DND-41 (cell line): ENCODE data around the gene KRT4.

Experiments
- ATAC-seq: fragments of 200-7000 bp; cut with Tn5 transposase; 3 replicates; pipeline ENCODE4 v1.9.1; 2021; ENCODE audit warnings: low read depth; ENCODE audit not compliant: insufficient read depth
- DNase-seq: peaks from one replicate; pipeline ENCODE4 v3.0.0-alpha.2; 2020
- H2AFZ ChIP-seq: 2 replicates; pipeline ENCODE4 v1.6.0; 2012; ENCODE audit warnings: low read depth, low read length
- H3K27ac ChIP-seq: 2 replicates; pipeline ENCODE4 v1.5.1; 2012; ENCODE audit warnings: low read length, inconsistent platforms
- H3K27me3 ChIP-seq: fragments of 200-600 bp; sonication (generic); 2 replicates; pipeline ENCODE4 v1.6.0; 2012; ENCODE audit warnings: low read length, mild to moderate bottlenecking, inconsistent platforms; ENCODE audit not compliant: insufficient read depth, poor library complexity
- H3K36me3 ChIP-seq: 2 replicates; pipeline ENCODE4 v1.5.1; 2012; ENCODE audit warnings: low read length, inconsistent platforms; ENCODE audit not compliant: insufficient read depth
- H3K4me1 ChIP-seq: 2 replicates; pipeline ENCODE4 v1.5.1; 2012; ENCODE audit warnings: mild to moderate bottlenecking, low read length; ENCODE audit not compliant: insufficient read depth
- H3K4me2 ChIP-seq: 2 replicates; pipeline ENCODE4 v1.6.0; 2012; ENCODE audit warnings: mild to moderate bottlenecking, moderate library complexity, low read length, inconsistent platforms; ENCODE audit not compliant: insufficient read depth
- H3K4me3 ChIP-seq, 2 experiments: fragments of 200-600 bp in 1 of 2; shearing (Covaris generic) in 1 of 2; 2 replicates each; pipeline ENCODE4 v1.5.1; 2012 to 2016; ENCODE audit warnings: inconsistent platforms in 2 of 2, low read length in 2 of 2, mild to moderate bottlenecking in 2 of 2, low read depth in 1 of 2, moderate library complexity in 1 of 2
- H3K79me2 ChIP-seq: 2 replicates; pipeline ENCODE4 v1.6.0; 2012; ENCODE audit warnings: low read length, inconsistent platforms; ENCODE audit not compliant: insufficient read depth
- H3K9ac ChIP-seq: 2 replicates; pipeline ENCODE4 v1.6.0; 2012; ENCODE audit warnings: low read depth, mild to moderate bottlenecking, inconsistent platforms, low read length, moderate library complexity
- H3K9me3 ChIP-seq: 2 replicates; pipeline ENCODE4 v1.5.1; 2012; ENCODE audit warnings: low read length, moderate library complexity, mild to moderate bottlenecking, inconsistent platforms; ENCODE audit not compliant: insufficient read depth, severe bottlenecking
- H4K20me1 ChIP-seq: 2 replicates; pipeline ENCODE4 v1.6.0; 2012; ENCODE audit warnings: low read length; ENCODE audit not compliant: insufficient read depth
- CTCF ChIP-seq: IDR thresholded peaks from 2 replicates; pipeline ENCODE4 v1.5.1; 2012; ENCODE audit warnings: borderline replicate concordance, low read length, moderate library complexity, mild to moderate bottlenecking; ENCODE audit not compliant: poor library complexity, severe bottlenecking; ENCODE audit errors: extremely low read depth
- EZH2 ChIP-seq: IDR thresholded peaks from 3 replicates; pipeline ENCODE4 v1.6.1; 2012; ENCODE audit warnings: borderline replicate concordance, low read depth, mild to moderate bottlenecking, moderate library complexity, low read length, inconsistent platforms; ENCODE audit not compliant: severe bottlenecking

Gene KRT4

GRCh38 chr12:52836491-52837412 is 22.8 kb upstream of the KRT4 start:
- TF ChIP-seq EZH2 (no peak), CTCF (no peak)
- DNase-seq = no peak
- Histone ChIP-seq H3K27me3 (peaks cover 23% of the 10 kb centered on the region), H3K4me1 (no peaks in the 10 kb centered on the region), H3K4me2 (no peak overlapping the region), H3K79me2 (no peaks in the 10 kb centered on the region), H3K27ac (no peak overlapping the region), H4K20me1 (peaks cover 4% of the 10 kb centered on the region), H2AFZ (no peak overlapping the region), H3K4me3 (no peak overlapping the region), H3K36me3 (no peaks in the 10 kb centered on the region), H3K9me3 (no peaks in the 10 kb centered on the region), H3K9ac (no peak overlapping the region)
- no peak for ATAC-seq

- TF ChIP-seq EZH2 = no peak
- no peak for TF ChIP-seq CTCF
- Histone ChIP-seq H3K4me1 (no peaks in the 10 kb centered on the region), H3K36me3 (no peaks in the 10 kb centered on the region), H3K4me3 (no peak overlapping the region), H3K9me3 (no peaks in the 10 kb centered on the region), H3K9ac (no peak overlapping the region), H3K27ac (no peak overlapping the region), H3K4me2 (no peak overlapping the region), H4K20me1 (peaks cover 4% of the 10 kb centered on the region), H2AFZ (no peak overlapping the region), H3K79me2 (no peaks in the 10 kb centered on the region), H3K27me3 (peaks cover 23% of the 10 kb centered on the region)
- ATAC-seq (no peak), DNase-seq (no peak)
Observed at GRCh38 chr12:52836042-52836466, 22.1 kb upstream of the KRT4 start.

- Histone ChIP-seq H3K27ac (no peak overlapping the region), H3K36me3 (no peaks in the 10 kb centered on the region), H4K20me1 (peaks cover 4% of the 10 kb centered on the region), H3K79me2 (no peaks in the 10 kb centered on the region), H3K27me3 (peaks cover 23% of the 10 kb centered on the region), H2AFZ (no peak overlapping the region), H3K9ac (no peak overlapping the region), H3K4me2 (no peak overlapping the region), H3K4me3 (no peak overlapping the region), H3K4me1 (no peaks in the 10 kb centered on the region), H3K9me3 (no peaks in the 10 kb centered on the region)
- TF ChIP-seq EZH2 (no peak), CTCF (no peak)
- DNase-seq = no peak
- no peak for ATAC-seq
Observed at GRCh38 chr12:52835271-52836041, 21.5 kb upstream of the KRT4 start.
